Peyer's patch (tissue), 4 donors: ENCODE data around the gene ACTN4. TPM values are rescaled to one million over a fixed set of nuclear protein-coding genes. Genes with fewer than 3 reads are reported as not detected.

Source experiments
- DNase-seq, 3 donors: peaks; one replicate each; pipeline ENCODE4 v3.0.0-alpha.2; 2017 to 2019
- H3K27ac ChIP-seq, 4 donors: fragments of 200-600 bp; sonication (generic); one replicate each; pipeline ENCODE4 v1.5.1; 2016 to 2019
- H3K27me3 ChIP-seq, 2 donors: fragments of 200-600 bp; sonication (generic); one replicate each; pipeline ENCODE4 v1.5.1; 2019
- H3K36me3 ChIP-seq, 3 donors: fragments of 200-600 bp; sonication (generic); one replicate each; pipeline ENCODE4 v1.5.1; 2016 to 2019
- H3K4me1 ChIP-seq, 4 donors: fragments of 200-600 bp; sonication (generic); one replicate each; pipeline ENCODE4 v1.5.1; 2016 to 2019
- H3K4me3 ChIP-seq, 4 donors: fragments of 200-600 bp; sonication (generic); 1 replicate in 3 of 4; 2 replicates in 1 of 4; pipeline ENCODE4 v1.5.1; 2016 to 2019; ENCODE audit warnings: mild to moderate bottlenecking in 1 of 4
- H3K9me3 ChIP-seq, 4 donors: fragments of 200-600 bp; sonication (generic); one replicate each; pipeline ENCODE4 v1.5.1; 2016 to 2019; ENCODE audit warnings: mild to moderate bottlenecking in 1 of 4
- POLR2A ChIP-seq, 2 donors: fragments of 450-650 bp; IDR thresholded peaks; one replicate each; pipeline ENCODE4 v1.5.1; 2017; ENCODE audit warnings: antibody characterized with exemption in 2 of 2, mild to moderate bottlenecking in 2 of 2, moderate library complexity in 2 of 2
- total RNA-seq, 4 donors: library from RNA; depleted of rRNA; stranded (reverse); fragments of >200 nt; gene quantifications; one replicate each; pipeline ENCODE4 v1.1.0, GENCODE V29; 2016
- TF ChIP-seq, protein P1 (sequence below), 6 experiments: fragments of 450-650 bp in 4 of 6; fragments of 200-600 bp in 2 of 6; sonication (generic) in 1 of 6; IDR thresholded peaks; one replicate each; pipeline ENCODE4 v1.5.1; 2017 to 2019; ENCODE audit warnings: antibody characterized with exemption in 6 of 6, mild to moderate bottlenecking in 3 of 6, moderate library complexity in 1 of 6

Gene ACTN4
- total RNA-seq, 4 donors from 2014 or later: 360 to 1,049 (median 814) TPM

- Histone ChIP-seq H3K36me3 (peaks cover 0 to 12% (median 0%) of the 10 kb centered on the region in 3 donors), H3K9me3 (no peaks in the 10 kb centered on the region), H3K27me3 (no peaks in the 10 kb centered on the region), H3K27ac (peak overlapping the region; percentile 28 to 95 (median 92)), H3K4me3 (no peak overlapping the region), H3K4me1 (peaks cover 10 to 97% (median 25%) of the 10 kb centered on the region in 4 donors)
- no peak for DNase-seq
- no peak for TF ChIP-seq POLR2A (IDR thresholded peaks at IDR 0.05)
- TF ChIP-seq, protein P1, sequence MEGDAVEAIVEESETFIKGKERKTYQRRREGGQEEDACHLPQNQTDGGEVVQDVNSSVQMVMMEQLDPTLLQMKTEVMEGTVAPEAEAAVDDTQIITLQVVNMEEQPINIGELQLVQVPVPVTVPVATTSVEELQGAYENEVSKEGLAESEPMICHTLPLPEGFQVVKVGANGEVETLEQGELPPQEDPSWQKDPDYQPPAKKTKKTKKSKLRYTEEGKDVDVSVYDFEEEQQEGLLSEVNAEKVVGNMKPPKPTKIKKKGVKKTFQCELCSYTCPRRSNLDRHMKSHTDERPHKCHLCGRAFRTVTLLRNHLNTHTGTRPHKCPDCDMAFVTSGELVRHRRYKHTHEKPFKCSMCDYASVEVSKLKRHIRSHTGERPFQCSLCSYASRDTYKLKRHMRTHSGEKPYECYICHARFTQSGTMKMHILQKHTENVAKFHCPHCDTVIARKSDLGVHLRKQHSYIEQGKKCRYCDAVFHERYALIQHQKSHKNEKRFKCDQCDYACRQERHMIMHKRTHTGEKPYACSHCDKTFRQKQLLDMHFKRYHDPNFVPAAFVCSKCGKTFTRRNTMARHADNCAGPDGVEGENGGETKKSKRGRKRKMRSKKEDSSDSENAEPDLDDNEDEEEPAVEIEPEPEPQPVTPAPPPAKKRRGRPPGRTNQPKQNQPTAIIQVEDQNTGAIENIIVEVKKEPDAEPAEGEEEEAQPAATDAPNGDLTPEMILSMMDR (IDR thresholded peaks at IDR 0.05): no peak
Observed at GRCh38 chr19:38655148-38655824, 7.8 kb downstream of the ACTN4 start.

DNA sequence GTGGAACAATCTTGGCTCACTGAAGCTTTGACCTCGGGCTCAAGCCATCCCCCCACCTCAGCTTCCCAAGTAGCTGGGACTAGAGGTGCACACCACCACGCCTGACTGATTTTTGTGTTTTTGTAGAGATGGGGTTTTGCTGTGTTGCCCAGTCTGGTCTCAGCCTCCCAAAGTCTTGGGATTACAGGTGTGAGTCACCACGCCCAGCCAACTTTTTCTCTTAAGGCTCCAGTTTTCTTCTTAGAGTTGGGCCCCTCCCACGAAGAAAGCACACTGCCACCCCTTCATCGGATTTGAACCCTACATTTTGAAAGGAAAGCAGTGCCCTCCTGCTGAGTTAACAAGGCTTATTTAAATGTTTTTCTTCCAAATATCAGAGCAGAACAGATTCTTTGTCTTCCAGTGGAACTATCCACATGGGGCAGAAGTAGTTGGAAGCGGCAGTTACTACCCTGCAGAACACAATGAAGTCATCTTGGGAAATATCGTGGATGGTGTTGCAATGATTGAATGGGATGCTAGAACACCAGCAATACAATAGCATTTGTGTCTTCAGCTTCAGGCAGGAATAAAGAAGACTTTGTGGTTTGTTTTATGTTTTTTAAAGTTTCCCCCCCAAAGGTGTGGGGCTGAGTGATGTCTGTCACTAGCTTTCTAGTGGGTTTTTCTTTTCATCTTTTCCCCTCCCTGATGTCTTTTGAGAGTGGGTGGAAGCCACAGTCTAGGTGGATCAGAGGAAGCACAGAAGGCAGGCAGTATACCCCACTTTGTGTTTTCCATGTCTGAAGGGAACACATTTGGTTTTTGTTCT is 8.9 kb downstream of the ACTN4 start:
- no peaks in the 10 kb centered on the region for H3K27me3 ChIP-seq
- no peak overlapping the region for H3K4me3 ChIP-seq
- peaks cover 10 to 96% (median 27%) of the 10 kb centered on the region in 4 donors for H3K4me1 ChIP-seq
- no peak for DNase-seq
- TF ChIP-seq, protein P1 (IDR thresholded peaks at IDR 0.05): no peak
- no peak for TF ChIP-seq POLR2A (IDR thresholded peaks at IDR 0.05)
- peaks cover 0 to 12% (median 0%) of the 10 kb centered on the region in 3 donors for H3K36me3 ChIP-seq
- peak overlapping the region; percentile 44 to 95 (median 70) for H3K27ac ChIP-seq
- no peaks in the 10 kb centered on the region for H3K9me3 ChIP-seq

- no peaks in the 10 kb centered on the region for H3K9me3 ChIP-seq
- TF ChIP-seq POLR2A (IDR thresholded peaks at IDR 0.05): no peak
- TF ChIP-seq, protein P1 (IDR thresholded peaks at IDR 0.05): no peak
- peak overlapping the region; percentile 44 to 95 (median 70) for H3K27ac ChIP-seq
- DNase-seq: no peak
- H3K27me3 ChIP-seq: no peaks in the 10 kb centered on the region
- H3K36me3 ChIP-seq: peaks cover 0 to 12% (median 0%) of the 10 kb centered on the region in 3 donors
- peaks cover 10 to 95% (median 25%) of the 10 kb centered on the region in 4 donors for H3K4me1 ChIP-seq
- H3K4me3 ChIP-seq: no peak overlapping the region
Observed at GRCh38 chr19:38657633-38658222, 10.3 kb downstream of the ACTN4 start.

DNA sequence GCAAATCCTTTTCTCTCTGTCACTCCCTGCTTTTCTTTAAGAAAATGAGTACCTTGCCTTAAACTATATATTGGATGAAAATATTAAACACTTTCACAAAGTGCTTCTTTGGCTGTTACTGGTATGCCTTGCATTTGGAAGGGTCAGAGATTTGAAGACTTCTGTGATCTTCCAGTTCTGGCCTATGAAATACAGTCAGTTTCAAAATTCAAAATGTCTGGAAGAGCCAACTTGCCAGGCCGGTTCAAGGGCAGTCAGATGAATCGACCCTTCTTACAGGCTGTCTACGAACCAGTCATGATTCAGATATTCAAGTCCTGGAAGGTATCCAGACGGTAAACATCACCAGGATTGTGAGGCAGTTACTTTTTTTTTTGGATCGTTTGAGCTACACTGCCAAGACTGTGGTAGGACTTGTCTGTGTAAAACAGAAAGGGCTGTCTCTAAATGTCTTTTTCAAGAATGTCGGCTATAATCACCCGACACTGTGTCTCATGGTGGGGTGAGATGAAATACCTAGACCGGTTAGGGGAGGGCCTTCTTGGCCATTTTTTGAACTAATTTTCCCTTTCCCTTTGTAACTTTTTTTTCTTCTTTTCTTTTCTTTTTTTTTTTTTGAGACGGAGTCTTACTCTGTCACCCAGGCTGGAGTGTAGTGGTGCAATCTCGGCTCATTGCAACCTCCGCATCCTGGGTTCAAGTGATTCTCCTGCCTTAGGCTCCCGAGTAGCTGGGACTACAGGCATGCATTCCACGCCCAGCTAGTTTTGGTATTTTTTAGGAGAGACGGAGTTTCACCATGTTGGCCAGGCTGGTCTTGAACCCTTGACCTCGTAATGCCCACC is 11.2 kb downstream of the ACTN4 start:
- Histone ChIP-seq H3K9me3 (no peaks in the 10 kb centered on the region), H3K36me3 (peaks cover 0 to 12% (median 0%) of the 10 kb centered on the region in 3 donors), H3K27me3 (no peaks in the 10 kb centered on the region), H3K4me3 (no peak overlapping the region), H3K27ac (peak overlapping the region; percentile 61 to 95 (median 78)), H3K4me1 (peaks cover 10 to 99% (median 29%) of the 10 kb centered on the region in 4 donors)
- TF ChIP-seq, protein P1 (IDR thresholded peaks at IDR 0.05): no peak
- no peak for TF ChIP-seq POLR2A (IDR thresholded peaks at IDR 0.05)
- DNase-seq: no peak

DNA sequence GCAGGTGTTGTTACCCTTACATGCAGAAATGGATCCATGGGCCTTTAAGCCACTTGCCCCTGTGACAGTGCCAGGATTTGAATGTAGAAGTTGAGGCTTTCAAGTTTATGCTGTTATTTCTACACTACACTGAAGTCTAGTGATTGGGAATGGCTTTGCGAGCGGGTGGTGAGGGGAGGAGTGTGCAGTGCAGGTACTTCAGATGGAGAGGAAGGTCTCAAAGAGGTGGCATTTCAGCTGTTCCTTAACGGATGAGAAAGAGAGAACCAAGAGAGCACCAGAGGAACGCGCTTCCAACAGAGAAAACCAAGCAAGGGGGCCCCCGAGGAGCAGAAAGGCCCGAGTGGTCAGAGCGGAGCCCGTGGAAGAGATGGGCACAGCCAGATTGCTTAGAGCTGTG is 13.3 kb downstream of the ACTN4 start:
- H3K27me3 ChIP-seq: no peaks in the 10 kb centered on the region
- H3K4me1 ChIP-seq: peaks cover 18 to 99% (median 38%) of the 10 kb centered on the region in 4 donors
- no peak overlapping the region for H3K4me3 ChIP-seq
- no peak for DNase-seq
- no peaks in the 10 kb centered on the region for H3K9me3 ChIP-seq
- H3K27ac ChIP-seq: peak overlapping the region; percentile 61 to 95 (median 78)
- peaks cover 0 to 11% (median 0%) of the 10 kb centered on the region in 3 donors for H3K36me3 ChIP-seq
- TF ChIP-seq, protein P1 (IDR thresholded peaks at IDR 0.05): no peak
- TF ChIP-seq POLR2A (IDR thresholded peaks at IDR 0.05): no peak
